Duodenal mucosa (tissue), 2 donors: ENCODE measurements around the gene CCDC51.
A peak's percentile ranks its signal among the peaks of the same experiment; 100 is the strongest.

Experiments used
- H3K27ac ChIP-seq: one replicate; pipeline ENCODE4 v1.7.0; 2013; ENCODE audit warnings: low read depth, low read length
- H3K27me3 ChIP-seq, 2 donors: one replicate each; pipeline ENCODE4 v1.7.0; 2013; ENCODE audit warnings: low read length in 2 of 2, control low read depth in 1 of 2; ENCODE audit not compliant: insufficient read depth in 2 of 2, control insufficient read depth in 1 of 2
- H3K36me3 ChIP-seq, 2 donors: one replicate each; pipeline ENCODE4 v1.7.0; 2013; ENCODE audit warnings: low read length in 2 of 2, control low read depth in 1 of 2; ENCODE audit not compliant: insufficient read depth in 2 of 2, control insufficient read depth in 1 of 2
- H3K4me1 ChIP-seq, 2 donors: one replicate each; pipeline ENCODE4 v1.7.0; 2013; ENCODE audit warnings: low read length in 2 of 2, control low read depth in 1 of 2; ENCODE audit not compliant: insufficient read depth in 2 of 2, control insufficient read depth in 1 of 2
- H3K4me3 ChIP-seq, 2 donors: one replicate each; pipeline ENCODE4 v1.7.0; 2013; ENCODE audit warnings: low read length in 2 of 2, low read depth in 1 of 2
- H3K9ac ChIP-seq, 2 donors: one replicate each; pipeline ENCODE4 v1.7.0; 2013; ENCODE audit warnings: low read length in 2 of 2, low read depth in 1 of 2
- H3K9me3 ChIP-seq, 2 donors: one replicate each; pipeline ENCODE4 v1.7.0; 2013; ENCODE audit warnings: low read length in 2 of 2, control low read depth in 1 of 2; ENCODE audit not compliant: control insufficient read depth in 1 of 2

Gene CCDC51

DNA sequence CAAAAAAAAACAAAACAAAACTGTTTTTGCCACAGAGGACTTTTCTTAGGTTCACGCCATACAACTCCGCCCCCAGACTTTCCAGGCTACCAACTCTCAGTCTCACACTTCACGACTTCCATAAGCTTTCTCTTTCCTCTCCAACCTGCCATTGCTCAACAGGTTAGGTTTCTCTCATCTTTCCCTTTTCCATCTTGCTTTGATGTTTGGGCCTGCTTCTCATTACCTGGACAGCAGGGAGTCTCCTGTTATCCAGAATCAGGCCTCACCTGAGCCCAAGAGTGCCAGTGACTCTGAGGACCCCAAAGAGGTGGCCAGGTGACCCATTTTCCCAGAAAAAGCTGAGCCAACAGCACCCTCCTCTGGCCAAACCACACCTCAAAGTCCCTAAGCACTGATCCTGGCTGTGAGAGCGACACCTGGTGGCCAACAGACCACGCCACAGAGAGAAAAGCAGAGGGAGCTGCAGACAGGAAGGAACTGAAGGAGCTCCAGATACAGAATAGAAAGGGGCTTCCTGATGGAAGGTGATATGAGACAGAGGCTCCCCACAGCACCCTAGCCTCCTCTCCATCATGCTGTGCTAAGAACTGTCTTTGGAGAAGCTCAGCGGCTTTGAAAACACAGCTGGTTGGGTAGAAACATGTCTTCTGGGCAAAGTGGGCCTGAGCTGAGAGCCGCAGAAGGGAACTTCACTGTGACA lies 4.0 kb downstream of the CCDC51 start:
- H3K9ac ChIP-seq, result no peak overlapping the region
- peaks cover 39 to 43% of the 10 kb centered on the region in 2 donors for H3K4me1 ChIP-seq
- H3K27ac ChIP-seq, result no peak overlapping the region

GRCh38 chr3:48435223-48435595 lies 4.7 kb downstream of the CCDC51 start:
- no peak overlapping the region for H3K9ac ChIP-seq
- H3K27me3 ChIP-seq, result no peaks in the 10 kb centered on the region
- H3K4me3 ChIP-seq, result no peak overlapping the region
- peaks cover 6 to 7% of the 10 kb centered on the region in 2 donors for H3K36me3 ChIP-seq
- no peak overlapping the region for H3K27ac ChIP-seq
- no peaks in the 10 kb centered on the region for H3K9me3 ChIP-seq
- peaks cover 47 to 49% of the 10 kb centered on the region in 2 donors for H3K4me1 ChIP-seq

More for the DNA sequence above, 4.0 kb downstream of the CCDC51 start:
- no peak overlapping the region for H3K4me3 ChIP-seq
- peaks cover 6 to 7% of the 10 kb centered on the region in 2 donors for H3K36me3 ChIP-seq
- H3K9me3 ChIP-seq, result no peaks in the 10 kb centered on the region
- H3K27me3 ChIP-seq, result no peaks in the 10 kb centered on the region

DNA sequence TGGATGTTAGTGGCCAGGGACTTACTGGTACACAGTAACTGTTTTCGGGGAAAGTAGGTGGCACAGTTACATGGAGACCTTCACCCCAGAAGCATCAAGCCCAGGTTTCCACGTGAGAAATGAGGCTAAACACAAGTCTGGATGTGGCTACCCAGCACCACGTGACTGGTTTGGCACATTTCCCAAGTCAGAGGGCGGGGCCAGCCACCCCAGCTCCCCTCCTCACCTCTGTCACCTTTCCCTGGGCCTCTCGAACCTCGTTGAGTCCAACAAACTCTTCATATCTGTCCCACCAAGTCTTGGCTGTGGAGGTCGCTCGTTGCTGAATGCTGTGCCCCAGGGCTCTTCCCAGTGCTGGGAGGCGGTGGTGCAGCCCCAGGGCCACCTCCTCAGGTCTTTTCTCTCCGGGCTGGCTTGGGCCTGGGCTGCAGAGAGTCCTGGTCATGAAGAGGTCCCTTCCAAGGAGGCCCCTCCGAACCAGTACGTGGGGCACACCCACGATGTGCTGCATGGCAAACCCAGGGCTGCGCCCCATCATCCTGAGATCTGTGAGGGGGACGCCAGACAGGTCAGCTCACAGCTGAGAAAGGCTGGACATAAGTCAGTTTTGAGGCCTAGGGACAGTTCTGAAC lies 5.2 kb downstream of the CCDC51 start:
- H3K4me3 ChIP-seq, result peak overlapping the region in 1 of 2 donors; percentile 32
- H3K9ac ChIP-seq, result peak overlapping the region; percentile 16 to 41
- H3K27ac ChIP-seq, result peak overlapping the region; percentile 51
- H3K4me1 ChIP-seq, result peaks cover 50 to 52% of the 10 kb centered on the region in 2 donors
- H3K27me3 ChIP-seq, result no peaks in the 10 kb centered on the region
- no peaks in the 10 kb centered on the region for H3K9me3 ChIP-seq
- H3K36me3 ChIP-seq, result peaks cover 6 to 7% of the 10 kb centered on the region in 2 donors

- Histone ChIP-seq H3K9ac (peak overlapping the region; percentile 16 to 56), H3K4me1 (peaks cover 47 to 48% of the 10 kb centered on the region in 2 donors), H3K27ac (peak overlapping the region; percentile 74)
Measured at GRCh38 chr3:48433472-48434118, 6.3 kb downstream of the CCDC51 start.

DNA sequence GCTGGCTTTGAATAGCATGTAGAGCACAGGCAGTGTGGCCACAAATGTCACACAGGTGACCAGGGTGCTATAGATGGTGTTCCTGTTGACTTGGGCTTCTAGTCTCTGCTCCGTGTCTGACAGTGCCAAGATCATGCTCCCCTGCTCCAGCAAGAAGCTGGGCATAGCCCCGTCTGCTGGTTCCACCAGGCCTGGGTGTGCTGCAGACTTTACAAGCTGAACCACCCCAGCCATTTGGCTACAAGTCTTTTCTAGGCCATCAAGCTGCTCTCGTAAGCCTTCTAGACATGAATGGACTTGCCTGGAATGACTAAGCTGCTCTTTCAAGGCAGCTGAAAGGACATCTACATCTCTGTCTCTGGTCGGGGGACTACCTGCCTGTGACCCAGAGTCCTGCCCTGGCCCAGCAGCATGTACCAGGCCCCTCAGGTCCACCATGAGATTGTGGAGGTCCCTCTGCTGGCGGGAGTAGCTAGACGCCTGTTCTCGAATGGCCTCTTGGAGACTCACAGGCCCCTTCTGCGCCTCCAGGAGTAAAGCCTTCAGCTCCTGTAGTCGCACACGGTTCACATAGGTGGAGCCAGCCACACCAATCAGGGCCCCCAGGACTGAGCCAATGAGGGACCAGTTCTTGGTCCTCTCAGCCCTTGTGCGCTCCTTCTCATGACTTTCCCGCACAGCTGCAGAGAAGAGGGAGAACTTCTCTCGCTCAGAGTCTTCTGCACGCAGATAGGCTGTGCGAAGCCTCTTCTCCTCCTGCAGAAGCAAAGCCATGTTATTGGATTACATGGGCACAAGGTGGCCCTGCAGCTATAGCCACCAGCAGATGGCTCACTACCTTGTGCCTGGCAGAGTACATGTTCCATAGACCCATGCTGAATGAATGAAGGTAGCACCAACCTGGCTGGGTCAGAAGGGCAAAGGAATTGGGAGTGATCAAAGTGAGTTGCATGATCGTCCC lies 7.2 kb downstream of the CCDC51 start:
- Histone ChIP-seq H3K4me3 (peak overlapping the region in 1 of 2 donors; percentile 5), H3K9ac (peak overlapping the region; percentile 16 to 56), H3K9me3 (no peaks in the 10 kb centered on the region), H3K4me1 (peaks cover 51 to 57% of the 10 kb centered on the region in 2 donors), H3K27me3 (no peaks in the 10 kb centered on the region), H3K27ac (no peak overlapping the region), H3K36me3 (peaks cover 6 to 7% of the 10 kb centered on the region in 2 donors)

More at GRCh38 chr3:48433472-48434118, 6.3 kb downstream of the CCDC51 start:
- Histone ChIP-seq H3K36me3 (peaks cover 6 to 7% of the 10 kb centered on the region in 2 donors), H3K4me3 (peak overlapping the region; percentile 5 to 32), H3K9me3 (no peaks in the 10 kb centered on the region), H3K27me3 (no peaks in the 10 kb centered on the region)

- Histone ChIP-seq H3K9me3 (no peaks in the 10 kb centered on the region), H3K4me3 (no peak overlapping the region), H3K27ac (no peak overlapping the region), H3K27me3 (no peaks in the 10 kb centered on the region), H3K4me1 (peaks cover 63 to 69% of the 10 kb centered on the region in 2 donors), H3K36me3 (peaks cover 6 to 7% of the 10 kb centered on the region in 2 donors), H3K9ac (no peak overlapping the region)
Measured at GRCh38 chr3:48431224-48432029, 8.5 kb downstream of the CCDC51 start.

DNA sequence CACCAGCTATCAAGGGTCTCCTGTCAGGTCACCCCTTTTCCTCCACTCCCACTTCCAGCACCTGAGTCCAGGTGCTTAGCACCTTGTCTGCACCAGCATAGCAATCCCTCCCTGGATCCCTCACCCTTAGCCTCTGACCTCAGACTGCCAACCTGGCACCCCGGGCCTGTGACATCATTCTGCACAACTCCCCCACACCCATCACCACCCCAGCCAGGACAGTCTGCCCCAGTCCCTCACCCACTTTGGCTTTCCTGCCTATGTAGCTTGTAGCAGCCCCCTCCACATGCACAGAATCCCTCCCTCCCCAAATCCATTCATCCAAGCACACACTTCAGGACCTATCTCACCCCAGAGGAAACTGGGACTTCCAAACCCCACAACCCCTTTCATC lies 9.2 kb downstream of the CCDC51 start:
- Histone ChIP-seq H3K4me3 (no peak overlapping the region), H3K27me3 (no peaks in the 10 kb centered on the region), H3K9me3 (no peaks in the 10 kb centered on the region), H3K27ac (no peak overlapping the region), H3K9ac (peak overlapping the region; percentile 65 to 73), H3K36me3 (peaks cover 6 to 7% of the 10 kb centered on the region in 2 donors), H3K4me1 (peaks cover 62 to 68% of the 10 kb centered on the region in 2 donors)

DNA sequence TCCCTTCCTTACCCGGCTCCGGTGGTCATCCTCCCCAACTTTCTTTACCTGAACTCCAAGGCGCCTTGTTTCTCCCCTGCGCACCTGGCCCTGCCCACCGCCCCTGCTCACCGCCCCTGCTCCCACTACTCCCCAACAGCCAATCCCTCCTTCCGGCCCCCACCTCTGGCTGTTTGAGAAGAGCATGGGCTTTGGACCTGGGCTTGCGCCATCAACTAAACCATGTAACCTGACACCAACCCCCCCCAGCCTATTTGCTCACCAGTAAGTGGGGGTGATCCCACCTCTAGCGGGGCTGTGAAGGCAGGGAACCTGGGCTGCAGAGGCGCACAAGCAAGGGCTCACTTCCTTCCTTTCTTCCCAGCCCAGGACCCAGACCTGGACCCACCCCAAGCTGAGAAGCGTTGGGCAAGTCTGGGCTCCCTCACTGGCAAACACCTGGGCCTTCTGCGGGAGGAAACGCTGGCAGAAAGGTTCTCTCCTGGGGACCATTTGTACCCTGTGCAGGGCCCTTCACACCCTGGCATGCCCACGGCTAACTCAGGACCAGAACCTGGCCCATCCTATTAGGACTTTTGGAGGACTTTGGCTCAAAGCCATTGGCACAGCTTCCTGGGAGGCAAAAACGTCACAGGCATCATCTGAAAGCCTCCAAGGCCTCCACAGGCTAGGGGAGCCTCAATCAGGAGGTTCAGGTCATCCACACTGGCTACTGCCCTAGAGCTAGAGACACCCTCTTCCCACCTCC lies 9.8 kb downstream of the CCDC51 start, which contains the start of gene PLXNB1:
Gene PLXNB1, minus strand, starts transcription at position 127 of the 748 bp plus-strand sequence. CDS start 5,475 bp downstream, outside the sequence.
- Histone ChIP-seq H3K4me1 (peaks cover 64 to 69% of the 10 kb centered on the region in 2 donors), H3K27me3 (no peaks in the 10 kb centered on the region), H3K36me3 (peaks cover 6 to 7% of the 10 kb centered on the region in 2 donors), H3K27ac (peak within 1 kb of the TSS; percentile 85), H3K9me3 (no peaks in the 10 kb centered on the region), H3K4me3 (peak within 1 kb of the TSS; percentile 65 to 72), H3K9ac (peak within 1 kb of the TSS; percentile 65 to 73)
